NOMO-1 treated with DMSO at 0.1 percent for 48 hours (cell line): ENCODE data around the gene NDUFA11.
A peak's percentile ranks its signal among the peaks of the same experiment; 100 is the strongest.

ENCODE experiments used
- DNase-seq: peaks from one replicate; lab custom pipeline; 2025; ENCODE audit not compliant: unreplicated experiment; lab: John Stamatoyannopoulos, UW

Gene NDUFA11

DNA sequence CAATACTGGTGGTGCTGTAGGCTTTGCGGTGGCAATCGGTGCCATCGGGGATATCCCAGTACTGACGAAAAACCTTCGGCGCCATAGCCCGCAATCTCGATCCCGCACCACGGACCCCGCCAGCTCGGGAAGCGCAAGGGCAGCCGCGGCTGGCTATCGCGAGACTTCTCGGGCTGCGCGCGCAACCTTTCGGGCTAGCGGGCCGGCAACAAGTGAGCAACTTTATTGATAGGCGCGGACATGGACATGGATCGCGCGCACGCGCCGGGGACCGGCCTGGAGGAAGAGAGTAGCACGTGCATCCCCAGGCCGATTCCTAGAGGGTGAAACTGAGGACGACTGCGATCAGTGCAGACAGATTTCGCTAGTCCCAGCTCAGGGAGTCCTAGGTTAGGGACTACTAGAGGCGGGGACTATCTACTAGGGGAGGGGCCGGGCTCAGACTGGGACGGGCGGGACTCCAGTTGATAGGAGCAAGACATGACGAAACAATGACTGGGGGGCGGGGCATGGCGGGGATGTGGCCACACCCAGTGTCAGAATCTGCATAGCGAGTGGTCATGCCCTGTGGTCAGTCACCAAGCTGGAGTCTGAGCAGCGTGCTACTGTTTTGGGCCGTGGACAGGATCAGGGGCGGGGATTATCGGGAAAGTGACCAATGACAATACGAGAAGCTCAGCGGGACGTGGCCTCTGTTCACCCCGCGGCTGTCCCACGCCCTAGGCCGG is at the start of gene NDUFA11:
Gene NDUFA11 (minus strand): TSS at position 167 of the 728 bp plus-strand sequence. CDS start 82 bp downstream, at position 85.
- peak; percentile 95 for DNase-seq

DNA sequence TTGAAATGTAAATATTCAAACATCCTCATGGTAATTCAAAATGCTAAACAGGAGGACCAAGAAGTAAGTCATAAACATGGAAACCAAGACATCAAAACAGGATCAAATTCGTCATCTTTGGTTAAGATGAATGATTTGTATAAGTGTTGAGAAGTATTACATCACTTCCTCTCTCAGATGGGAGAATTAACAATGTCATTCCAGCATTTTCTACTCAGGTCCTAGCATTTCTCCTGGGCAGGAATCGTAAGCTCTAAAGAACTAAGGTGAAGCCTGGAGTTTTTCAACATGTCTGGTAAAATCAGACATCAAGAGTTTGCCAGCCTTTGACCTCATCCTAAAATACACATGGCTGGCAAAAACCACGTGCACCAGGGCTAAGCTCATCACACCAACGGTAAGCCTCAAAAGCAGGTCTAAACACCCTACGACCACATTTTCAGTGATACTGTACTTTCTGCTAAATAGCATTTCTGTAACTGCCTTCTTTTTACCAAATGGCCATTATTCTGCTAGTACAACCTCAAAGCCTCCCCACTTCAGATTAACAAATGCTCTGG is 49.5 kb upstream of the NDUFA11 start:
- DNase-seq: no peak

DNA sequence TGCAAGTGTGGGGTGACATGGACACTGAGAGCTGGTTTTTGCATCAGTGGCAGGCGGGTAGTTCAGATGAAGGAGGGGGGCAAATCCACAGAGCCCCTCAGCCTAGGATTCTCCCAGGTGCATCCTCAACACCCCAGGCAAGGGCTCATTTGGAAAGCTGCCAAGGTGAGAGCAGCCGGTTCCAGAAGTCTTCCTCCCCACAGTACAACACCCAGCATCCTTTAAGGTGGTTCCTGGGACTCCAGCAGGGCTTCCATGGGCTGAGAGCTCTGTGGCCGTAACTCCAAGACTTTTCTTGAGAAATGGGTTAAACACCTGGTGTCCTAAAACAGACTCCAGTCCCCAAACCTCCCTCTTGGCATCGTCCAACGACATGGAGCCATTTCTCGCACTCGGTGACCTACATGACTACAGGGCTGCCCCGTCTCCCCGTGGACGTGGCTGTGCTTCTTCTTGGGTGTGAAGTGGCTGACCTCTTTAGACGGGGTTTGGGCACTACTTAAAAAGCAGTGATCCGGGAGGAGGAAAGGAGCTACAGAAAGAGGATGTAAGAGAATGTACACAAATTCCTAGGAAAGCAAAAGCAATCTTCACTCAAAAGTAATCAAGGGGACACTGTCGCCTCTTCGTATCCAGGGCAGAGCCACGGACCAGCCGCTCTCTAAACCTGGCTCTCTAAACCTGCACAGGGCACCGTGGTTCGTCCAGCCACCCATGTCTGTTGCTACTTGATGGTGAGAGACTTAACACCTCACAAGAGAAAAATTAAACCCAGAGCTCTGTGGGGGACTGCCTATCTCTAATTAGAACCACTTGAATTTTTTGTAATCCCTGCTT is 48.8 kb upstream of the NDUFA11 start:
- DNase-seq: no peak

DNA sequence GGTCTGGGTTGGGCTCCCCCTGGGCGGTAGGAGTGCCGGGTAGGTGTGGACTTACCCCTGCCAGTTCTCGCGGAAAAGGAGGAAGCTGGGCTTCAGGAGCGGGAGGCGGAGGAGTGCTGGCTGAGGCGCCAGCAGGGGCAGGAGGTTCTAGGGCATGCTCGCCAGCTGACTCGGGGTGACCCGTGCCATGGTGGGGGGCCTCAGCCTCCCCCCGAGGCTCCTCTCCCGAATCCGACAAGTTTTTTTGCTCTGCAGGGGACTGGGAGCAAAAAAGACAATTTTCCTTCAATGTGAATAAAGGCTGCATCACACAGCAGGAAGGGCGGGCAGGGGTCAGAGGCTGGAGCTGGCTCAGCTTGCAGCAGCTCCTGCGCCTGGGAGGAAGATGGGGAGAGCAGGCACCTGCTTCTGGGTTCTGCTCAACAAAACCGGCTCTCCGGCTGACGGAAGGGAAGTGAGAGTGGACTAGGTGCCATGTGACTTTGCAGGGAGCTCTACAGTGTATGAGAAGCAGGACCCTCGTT is 47.8 kb upstream of the NDUFA11 start:
- DNase-seq: peak; percentile 31

GRCh38 chr19:5950741-5951140 is 47.2 kb upstream of the NDUFA11 start:
- DNase-seq: no peak

- no peak for DNase-seq
Observed at GRCh38 chr19:5949792-5950305, 46.3 kb upstream of the NDUFA11 start.

DNA sequence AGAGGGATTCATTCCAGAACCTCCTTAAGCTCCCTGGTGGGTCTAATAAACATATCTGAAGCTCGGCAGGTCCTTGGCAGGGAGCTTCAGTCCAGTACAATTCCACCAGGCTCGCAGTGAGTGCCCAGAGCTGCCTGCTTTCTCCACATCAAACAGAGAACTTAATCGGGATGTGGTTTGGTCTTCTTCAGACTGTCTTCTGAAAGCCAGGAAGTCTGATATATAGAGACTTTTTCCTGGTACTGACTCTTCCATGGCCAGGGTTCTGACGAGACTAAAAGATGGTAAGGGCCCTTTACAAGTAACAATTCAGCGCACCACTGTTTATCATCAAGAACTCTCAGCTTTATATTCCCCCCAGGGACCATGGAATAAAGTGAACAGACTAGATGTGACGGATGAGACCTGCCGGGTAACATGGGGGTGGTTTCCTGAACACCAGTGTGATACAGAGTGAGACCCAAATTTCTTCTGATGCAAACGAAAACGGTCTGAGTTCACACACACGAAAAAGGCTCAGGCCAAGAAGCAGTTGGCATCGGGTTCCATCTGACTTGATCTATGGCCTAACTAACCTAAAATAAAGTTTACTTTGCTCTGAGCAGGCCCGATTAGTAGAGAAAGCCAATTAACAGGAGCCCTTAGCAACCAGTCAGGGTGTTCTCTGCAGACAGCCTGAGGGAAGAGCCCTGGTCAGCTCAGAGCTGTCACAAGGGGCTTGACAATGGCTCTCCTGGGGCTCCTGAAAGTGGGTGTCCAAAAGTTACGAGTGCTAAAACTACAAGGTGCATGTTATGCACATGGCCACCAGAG is 45.4 kb upstream of the NDUFA11 start:
- DNase-seq: no peak

DNA sequence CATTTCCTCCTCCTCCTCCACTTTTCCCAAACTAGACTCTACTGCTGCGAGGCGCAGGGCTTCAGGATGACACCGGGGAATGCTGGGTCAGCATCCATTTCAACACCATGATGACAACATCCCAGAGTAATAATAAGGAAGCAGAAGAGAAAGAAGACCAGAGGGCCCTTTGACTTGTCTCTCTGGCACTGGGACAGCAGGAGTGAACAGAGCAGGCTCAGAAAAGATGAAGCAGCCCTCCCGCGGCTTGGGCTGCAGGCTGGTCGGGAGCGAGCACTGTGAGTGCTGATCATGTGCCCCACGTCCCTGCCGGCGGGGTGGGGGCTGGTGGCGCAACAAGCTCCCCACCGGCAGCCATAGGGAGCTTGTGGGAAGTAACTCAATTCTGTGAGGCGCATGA is 43.8 kb upstream of the NDUFA11 start:
- DNase-seq: no peak

DNA sequence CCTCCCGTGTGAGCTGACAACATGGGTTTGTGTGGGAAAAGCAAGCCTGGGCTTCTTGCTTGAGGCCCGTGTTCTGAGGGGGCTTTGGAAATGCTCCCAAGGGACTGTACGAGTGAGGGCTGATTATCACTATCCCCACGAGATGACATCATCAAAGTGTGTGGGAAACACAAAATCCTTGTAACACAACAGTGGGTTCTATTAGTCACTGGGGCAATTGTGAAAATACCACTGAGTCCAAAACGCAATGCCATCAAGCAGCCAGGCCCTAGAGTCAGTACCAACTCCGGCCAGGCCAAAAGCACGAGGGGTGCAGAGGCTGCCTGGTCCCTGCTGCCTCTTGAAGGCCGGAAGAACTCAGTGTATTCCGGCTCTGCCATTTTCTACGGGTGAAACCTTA is 40.0 kb upstream of the NDUFA11 start:
- DNase-seq: no peak

- DNase-seq: no peak
Observed at GRCh38 chr19:5943045-5943444, 39.5 kb upstream of the NDUFA11 start.

GRCh38 chr19:5941673-5942072 is 38.1 kb upstream of the NDUFA11 start:
- no peak for DNase-seq

DNA sequence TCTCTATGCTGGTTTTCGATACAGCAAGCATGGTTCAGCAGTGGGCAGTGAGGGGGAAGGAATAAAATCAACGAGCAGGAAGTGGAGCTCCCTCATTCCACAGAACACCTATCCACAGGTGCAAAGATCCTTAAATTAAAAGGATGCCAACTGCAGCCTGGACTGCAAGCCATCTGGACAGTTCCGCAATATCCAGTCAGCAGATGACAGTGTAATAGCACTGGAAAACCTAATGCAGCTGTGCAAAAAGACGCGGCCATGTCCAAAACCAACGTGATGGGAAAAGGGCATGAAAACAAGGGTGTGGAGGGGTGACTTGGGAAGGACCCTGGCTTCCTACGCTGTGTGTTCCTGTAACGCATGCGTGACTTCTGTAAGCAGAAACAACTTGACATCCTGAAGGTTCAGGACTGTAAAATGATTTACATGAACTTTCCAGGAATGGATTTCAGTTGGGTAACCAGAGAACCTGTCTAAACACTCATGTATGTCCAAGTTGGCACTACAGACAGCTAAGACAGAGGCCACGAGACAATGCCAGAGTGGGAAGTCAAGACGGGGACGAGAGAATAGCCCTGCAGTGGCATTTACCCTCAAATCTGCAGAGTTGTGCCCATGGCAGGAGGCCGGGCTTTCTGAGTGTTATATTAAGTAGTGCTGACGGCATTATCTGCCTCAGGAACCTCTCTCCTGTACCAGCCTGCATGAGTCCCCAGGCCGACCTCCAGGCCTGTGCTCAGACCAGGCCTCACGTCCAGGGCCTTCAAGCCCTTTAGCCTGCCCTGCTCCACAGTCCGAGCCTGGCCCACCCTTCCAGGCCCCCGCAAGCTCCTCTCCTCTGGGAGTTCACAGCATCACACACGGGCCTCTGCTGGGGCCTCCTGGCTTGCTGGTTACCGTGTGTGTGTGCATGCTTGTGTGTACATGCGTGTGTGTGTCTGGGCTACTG is 36.9 kb upstream of the NDUFA11 start:
- DNase-seq: no peak

DNA sequence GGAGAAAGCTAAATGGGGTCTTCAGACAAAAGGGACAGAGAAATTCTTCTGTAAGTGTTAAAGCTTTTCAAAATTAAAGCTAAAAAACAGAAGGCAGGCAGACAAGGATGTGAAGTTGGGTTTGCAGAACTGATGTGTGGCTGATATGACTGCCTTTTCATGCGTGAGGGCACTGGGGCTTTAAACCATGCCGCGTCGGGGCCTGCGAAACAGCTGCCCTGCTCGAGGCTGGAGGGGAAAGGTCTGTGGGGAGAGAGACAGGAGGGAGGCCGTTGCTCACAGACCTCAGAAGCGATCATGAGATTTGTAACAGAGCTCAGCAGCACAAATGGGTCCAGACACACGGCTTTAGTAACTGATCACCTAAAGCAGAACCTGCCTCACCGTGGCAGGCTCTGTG is 34.0 kb upstream of the NDUFA11 start:
- DNase-seq: no peak

DNA sequence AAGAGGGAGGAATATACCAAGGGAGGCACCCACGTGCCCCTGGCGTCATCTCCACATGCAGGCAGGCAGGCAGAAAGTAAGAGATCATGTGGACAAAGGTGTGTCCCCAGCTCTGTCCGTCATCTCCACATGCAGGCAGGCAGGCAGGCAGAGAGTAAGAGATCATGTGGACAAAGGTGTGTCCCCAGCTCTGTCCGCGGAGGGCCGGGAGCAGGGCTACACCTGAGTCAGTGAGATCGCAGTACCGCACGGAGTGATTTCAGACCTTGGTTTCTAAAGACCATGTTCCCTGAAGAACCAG is 32.7 kb upstream of the NDUFA11 start:
- DNase-seq: no peak

DNA sequence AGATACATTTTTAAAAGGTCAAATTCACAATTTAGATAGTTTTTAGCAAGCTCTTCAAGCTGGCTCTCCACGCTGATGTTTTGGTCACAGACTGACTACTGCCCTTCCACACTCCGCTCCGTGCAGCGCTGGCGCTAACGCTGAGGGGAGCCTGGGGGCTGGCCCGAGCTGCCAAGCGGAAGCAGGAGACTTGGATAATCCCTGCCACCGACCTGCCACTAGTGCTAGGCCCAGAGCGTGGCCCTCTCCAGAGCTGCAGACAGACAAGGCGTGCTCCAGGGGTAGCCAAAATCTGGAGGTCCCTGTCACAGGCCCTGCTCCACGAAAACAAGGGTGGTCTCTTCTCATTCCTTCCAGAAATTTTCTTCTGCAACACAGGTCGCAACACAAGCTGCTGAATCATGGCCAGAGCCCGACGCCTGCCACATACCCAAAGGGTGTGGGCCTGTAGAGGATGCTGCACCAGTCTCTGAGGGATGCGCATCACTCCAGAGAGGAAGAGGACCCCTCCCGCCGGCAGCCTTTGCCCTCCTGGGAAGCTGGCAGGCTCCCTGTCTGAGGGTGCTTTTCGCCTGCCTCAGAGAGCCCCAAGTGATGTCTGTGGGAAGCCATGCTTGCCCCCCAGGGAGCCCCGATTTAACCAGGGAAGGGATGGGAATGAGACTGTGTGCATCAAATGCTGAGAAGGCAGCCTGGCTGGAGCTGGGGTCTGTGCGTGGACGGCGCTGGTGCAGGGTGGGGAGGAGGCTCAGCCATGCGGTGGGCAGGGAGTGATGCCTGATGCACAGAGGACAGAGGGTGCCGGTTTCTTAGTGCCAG is 32.1 kb upstream of the NDUFA11 start:
- no peak for DNase-seq

GRCh38 chr19:5934774-5935472 is 31.3 kb upstream of the NDUFA11 start:
- no peak for DNase-seq

DNA sequence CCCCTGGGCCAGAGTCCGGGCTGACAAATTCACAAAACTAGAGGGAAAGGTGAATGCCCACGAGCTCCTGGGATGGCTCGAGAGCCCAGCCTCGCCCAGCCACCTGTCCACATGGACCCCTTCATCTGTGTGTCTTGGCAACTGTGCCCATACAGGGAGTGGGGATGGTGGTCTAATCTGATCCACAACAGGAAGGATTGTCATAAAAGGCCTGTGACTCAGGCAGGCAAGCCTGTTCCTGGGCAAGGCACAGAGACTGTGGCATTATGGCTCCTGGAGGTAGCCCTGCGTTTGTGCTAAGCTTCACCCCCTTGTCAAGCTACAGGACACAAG is 30.4 kb upstream of the NDUFA11 start:
- no peak for DNase-seq

DNA sequence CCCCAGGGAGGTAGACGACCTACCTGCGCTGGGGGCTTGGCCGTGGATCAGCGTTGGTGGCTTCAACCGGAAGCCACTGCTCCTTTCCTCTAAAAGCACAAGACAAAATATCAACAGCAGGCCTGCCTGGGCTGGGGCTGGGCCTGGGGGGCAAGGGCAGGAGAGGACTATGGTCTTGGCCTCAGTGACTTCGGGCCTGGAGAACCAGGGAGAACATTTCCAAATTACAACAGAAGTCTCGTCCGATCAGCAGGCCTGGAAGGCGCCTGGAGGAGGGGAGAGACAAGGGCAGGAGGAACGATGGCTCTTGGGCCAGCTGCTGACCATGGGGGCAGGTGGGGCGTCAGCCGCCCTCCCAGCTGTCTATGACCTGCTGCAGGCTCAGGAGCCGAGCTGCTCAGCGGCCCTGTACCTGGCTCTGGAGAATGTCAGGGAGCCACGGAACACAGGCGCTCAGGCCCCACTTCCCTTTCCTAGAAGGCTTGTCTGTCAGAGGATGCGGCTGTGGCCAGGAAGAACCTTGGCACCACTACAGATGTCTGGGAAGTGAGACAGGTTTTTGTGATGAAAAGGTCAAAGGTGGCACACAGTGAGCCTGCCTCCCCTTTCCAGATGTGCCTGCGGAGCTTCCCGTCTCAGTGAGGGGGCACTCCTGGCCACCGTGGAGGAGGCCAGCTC is 29.9 kb upstream of the NDUFA11 start:
- no peak for DNase-seq
